Measurements from ENCODE around the gene CELF2. TPM values are rescaled to one million over a fixed set of nuclear protein-coding genes. Genes with fewer than 3 reads are reported as not detected.
"Not testable (repeated sequence)": the region's sequence is repeated elsewhere in the genome, so short reads cannot be mapped to it uniquely, and the experiment has no call there.

CELF2 gene
- total RNA-seq, 4 donors from 2014 or later: 30.0 to 56.6 (median 43.3) TPM

DNA sequence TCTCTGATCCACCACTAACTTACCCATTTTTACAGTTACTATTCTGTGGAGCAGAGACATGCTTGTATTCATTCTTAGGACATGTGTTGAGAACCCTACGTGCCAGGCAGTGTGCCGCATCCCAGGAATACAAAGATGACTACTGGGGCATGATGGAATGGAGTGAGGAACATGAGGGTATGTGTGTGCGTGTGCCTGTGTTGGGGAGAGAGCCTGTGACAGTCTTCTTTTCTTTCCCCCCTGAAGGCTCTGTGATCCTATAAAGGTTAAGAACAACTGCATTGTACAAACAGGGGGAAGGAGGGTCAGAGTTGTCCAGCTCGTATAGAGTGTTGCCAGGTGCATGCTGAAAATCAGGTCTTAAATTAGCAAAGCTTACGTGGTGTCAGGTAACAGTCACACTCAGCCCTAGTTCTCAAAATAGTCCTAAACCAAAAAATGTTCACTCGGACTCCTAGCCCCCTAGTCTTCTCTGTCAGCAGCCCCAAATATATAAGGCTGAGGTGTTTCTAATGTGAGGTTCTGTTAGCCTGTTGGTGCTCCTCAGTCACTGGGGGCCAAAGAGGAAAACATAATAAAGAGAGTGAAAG is 161.9 kb downstream of the CELF2 start:
- H3K27ac ChIP-seq: peak overlapping the region in 1 of 4 donors; percentile 18

DNA sequence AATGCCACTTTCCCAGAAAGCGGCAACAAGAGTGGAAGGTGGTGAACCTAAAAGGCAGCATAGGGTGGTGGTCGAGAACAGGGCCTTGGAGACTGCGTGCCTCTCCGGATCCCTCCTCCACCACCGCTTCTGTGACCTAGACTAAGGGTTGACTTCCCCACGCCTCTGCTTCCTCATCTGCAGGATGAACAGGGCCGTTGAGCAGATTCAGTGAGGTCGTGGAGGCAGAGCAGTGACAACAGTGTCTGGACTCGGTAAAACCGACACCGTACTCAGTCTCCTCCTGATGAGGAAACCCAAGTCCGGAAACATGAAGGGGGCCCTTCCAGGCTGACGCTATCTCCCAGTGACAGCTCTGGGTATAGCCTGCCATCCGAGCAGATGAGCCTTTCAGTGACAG is 162.6 kb downstream of the CELF2 start:
- no peak overlapping the region for H3K27ac ChIP-seq
- no peaks in the 10 kb centered on the region for H3K27me3 ChIP-seq
- intact Hi-C loops (cut with DNase I; ENCODE audit: low total_unique reads) (no loop called here), in situ Hi-C loops (cut with MboI; ENCODE audit: low sequenced_read_pairs in 4 of 4) (no loop called here)
- H3K36me3 ChIP-seq: no peaks in the 10 kb centered on the region
- no peak overlapping the region for H3K4me3 ChIP-seq
- TF ChIP-seq, protein P1, sequence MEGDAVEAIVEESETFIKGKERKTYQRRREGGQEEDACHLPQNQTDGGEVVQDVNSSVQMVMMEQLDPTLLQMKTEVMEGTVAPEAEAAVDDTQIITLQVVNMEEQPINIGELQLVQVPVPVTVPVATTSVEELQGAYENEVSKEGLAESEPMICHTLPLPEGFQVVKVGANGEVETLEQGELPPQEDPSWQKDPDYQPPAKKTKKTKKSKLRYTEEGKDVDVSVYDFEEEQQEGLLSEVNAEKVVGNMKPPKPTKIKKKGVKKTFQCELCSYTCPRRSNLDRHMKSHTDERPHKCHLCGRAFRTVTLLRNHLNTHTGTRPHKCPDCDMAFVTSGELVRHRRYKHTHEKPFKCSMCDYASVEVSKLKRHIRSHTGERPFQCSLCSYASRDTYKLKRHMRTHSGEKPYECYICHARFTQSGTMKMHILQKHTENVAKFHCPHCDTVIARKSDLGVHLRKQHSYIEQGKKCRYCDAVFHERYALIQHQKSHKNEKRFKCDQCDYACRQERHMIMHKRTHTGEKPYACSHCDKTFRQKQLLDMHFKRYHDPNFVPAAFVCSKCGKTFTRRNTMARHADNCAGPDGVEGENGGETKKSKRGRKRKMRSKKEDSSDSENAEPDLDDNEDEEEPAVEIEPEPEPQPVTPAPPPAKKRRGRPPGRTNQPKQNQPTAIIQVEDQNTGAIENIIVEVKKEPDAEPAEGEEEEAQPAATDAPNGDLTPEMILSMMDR (IDR thresholded peaks at IDR 0.05 in 4 of 5, conservative IDR thresholded peaks at IDR 0.05 in 1 of 5): no peak
- no peak for TF ChIP-seq POLR2A (IDR thresholded peaks at IDR 0.05)
- peaks cover 34 to 53% of the 10 kb centered on the region in 2 donors for H3K4me1 ChIP-seq
- no peak for ATAC-seq
- H3K9me3 ChIP-seq: no peaks in the 10 kb centered on the region
- no peak for DNase-seq

More for the DNA sequence above, 161.9 kb downstream of the CELF2 start:
- in situ Hi-C loops (cut with MboI; ENCODE audit: low sequenced_read_pairs in 4 of 4) (no loop called here), intact Hi-C loops (cut with DNase I; ENCODE audit: low total_unique reads) (no loop called here)
- H3K36me3 ChIP-seq: no peaks in the 10 kb centered on the region
- no peak for DNase-seq
- no peaks in the 10 kb centered on the region for H3K27me3 ChIP-seq
- no peak overlapping the region for H3K4me3 ChIP-seq
- TF ChIP-seq, protein P1 (IDR thresholded peaks at IDR 0.05 in 4 of 5, conservative IDR thresholded peaks at IDR 0.05 in 1 of 5): no peak
- TF ChIP-seq POLR2A (IDR thresholded peaks at IDR 0.05): no peak
- peak in 1 of 2 donors; percentile 34 for ATAC-seq
- H3K4me1 ChIP-seq: peaks cover 34 to 53% of the 10 kb centered on the region in 2 donors
- no peaks in the 10 kb centered on the region for H3K9me3 ChIP-seq

DNA sequence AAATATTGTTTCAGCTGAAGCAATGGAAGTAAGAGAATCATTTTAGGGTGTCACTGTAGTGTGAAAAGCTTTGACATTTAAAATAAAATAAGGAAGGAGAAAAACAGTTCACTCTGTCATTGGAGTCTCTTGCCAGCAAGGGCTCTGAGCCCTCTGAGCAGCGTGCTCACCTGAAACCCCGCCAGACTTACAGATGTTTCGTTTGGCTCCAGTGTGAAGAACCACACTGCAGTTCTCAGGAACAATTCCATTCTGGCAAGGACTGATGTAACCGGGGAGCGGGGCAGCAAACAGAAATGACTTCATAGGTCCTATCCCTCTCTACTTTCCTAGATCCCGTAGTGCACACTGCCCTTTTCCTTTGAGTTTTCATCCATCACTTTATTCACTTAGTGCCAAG is 164.3 kb downstream of the CELF2 start:
- H3K4me1 ChIP-seq: peaks cover 34 to 46% of the 10 kb centered on the region in 2 donors
- H3K36me3 ChIP-seq: no peaks in the 10 kb centered on the region
- DNase-seq: peak; percentile 25 to 50
- H3K4me3 ChIP-seq: no peak overlapping the region
- peak overlapping the region in 1 of 4 donors; percentile 15 for H3K27ac ChIP-seq
- TF ChIP-seq, protein P1 (IDR thresholded peaks at IDR 0.05 in 4 of 5, conservative IDR thresholded peaks at IDR 0.05 in 1 of 5): no peak
- TF ChIP-seq POLR2A (IDR thresholded peaks at IDR 0.05): no peak
- no peaks in the 10 kb centered on the region for H3K27me3 ChIP-seq
- no peaks in the 10 kb centered on the region for H3K9me3 ChIP-seq
- in situ Hi-C loops (cut with MboI; ENCODE audit: low sequenced_read_pairs in 4 of 4): no loop called here
- ATAC-seq: peak; percentile 63 to 70
- intact Hi-C loops (cut with DNase I; ENCODE audit: low total_unique reads): no loop called here

DNA sequence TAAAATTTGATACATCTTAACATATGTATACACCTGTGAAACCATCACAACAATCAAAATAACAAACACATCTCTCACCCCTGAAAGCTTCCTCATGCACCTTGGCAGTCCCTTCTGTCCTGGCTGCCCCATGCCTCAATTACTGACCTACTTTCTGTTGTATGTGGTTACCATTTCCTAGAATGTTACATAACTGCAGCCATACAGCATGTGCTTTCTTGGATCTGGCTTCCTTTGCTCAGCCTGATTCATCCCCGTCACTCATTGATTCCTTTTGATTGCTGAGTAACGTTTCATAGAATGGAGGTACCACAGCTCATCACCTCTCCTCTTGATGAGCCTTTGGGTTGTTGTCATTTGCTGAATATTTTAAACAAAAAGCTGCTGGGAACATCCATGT is 165.3 kb downstream of the CELF2 start:
- ATAC-seq (peak in 1 of 2 donors; percentile 53), DNase-seq (no peak)
- TF ChIP-seq, protein P1 (IDR thresholded peaks at IDR 0.05 in 4 of 5, conservative IDR thresholded peaks at IDR 0.05 in 1 of 5): no peak
- no peak for TF ChIP-seq POLR2A (IDR thresholded peaks at IDR 0.05)
- no peaks in the 10 kb centered on the region for H3K27me3 ChIP-seq
- H3K36me3 ChIP-seq: no peaks in the 10 kb centered on the region
- in situ Hi-C loops (cut with MboI; ENCODE audit: low sequenced_read_pairs in 4 of 4): no loop called here
- no peak overlapping the region for H3K4me3 ChIP-seq
- intact Hi-C loops (cut with DNase I; ENCODE audit: low total_unique reads): no loop called here
- peak overlapping the region in 1 of 4 donors; percentile 15 for H3K27ac ChIP-seq
- peaks cover 29 to 37% of the 10 kb centered on the region in 2 donors for H3K4me1 ChIP-seq
- H3K9me3 ChIP-seq: no peaks in the 10 kb centered on the region

DNA sequence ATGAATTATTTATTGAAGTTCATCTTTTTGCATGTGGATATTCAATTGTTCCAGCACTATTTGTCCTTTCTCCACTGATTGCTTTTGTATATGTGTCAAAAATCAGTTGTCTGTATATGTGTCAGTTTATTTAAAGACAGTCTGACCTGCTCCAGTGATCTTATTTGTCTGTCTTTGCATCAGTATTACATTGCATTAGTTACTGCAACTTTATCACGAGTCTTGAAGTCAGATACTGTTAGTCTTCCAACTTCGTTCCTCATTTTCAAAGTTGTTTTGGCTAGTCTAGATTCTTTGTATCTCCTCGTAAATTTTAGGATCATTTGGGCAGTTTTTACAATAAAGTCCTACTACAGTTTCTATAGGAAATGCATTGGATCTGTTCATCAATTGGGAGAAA is 166.4 kb downstream of the CELF2 start:
- Histone ChIP-seq H3K4me1 (peaks cover 27 to 30% of the 10 kb centered on the region in 2 donors), H3K27ac (no peak overlapping the region), H3K4me3 (no peak overlapping the region), H3K36me3 (no peaks in the 10 kb centered on the region), H3K27me3 (no peaks in the 10 kb centered on the region), H3K9me3 (no peaks in the 10 kb centered on the region)
- ATAC-seq: no peak
- in situ Hi-C loops (cut with MboI; ENCODE audit: low sequenced_read_pairs in 4 of 4): no loop called here
- intact Hi-C loops (cut with DNase I; ENCODE audit: low total_unique reads): no loop called here
- TF ChIP-seq POLR2A (IDR thresholded peaks at IDR 0.05): no peak
- TF ChIP-seq, protein P1 (IDR thresholded peaks at IDR 0.05 in 4 of 5, conservative IDR thresholded peaks at IDR 0.05 in 1 of 5): no peak
- no peak for DNase-seq

DNA sequence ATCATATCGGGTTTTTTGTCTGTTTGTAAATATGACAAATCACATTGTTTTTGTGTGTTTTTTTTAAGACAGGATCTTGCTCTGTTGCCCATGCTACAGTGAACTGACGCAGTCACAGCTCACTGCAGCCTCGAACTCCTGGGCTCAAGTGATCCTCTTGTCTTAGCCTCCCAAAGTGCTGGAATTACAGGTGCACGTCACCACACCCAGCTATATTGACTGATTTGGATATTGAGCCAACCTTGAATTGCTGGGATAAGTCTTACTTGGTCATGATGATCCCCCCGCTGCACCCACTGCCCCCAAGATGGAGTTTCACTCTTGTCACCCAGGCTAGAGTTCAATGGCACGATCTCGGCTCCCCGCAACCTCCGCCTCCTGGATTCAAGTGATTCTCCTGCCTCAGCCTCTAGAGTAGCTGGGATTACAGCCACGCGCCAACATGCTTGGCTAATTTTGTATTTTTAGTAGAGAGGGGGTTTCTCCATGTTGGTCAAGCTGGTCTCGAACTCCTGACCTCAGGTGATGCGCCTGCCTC is 167.5 kb downstream of the CELF2 start:
- H3K27me3 ChIP-seq; ATAC-seq; H3K9me3 ChIP-seq; H3K36me3 ChIP-seq; DNase-seq; H3K4me3 ChIP-seq; in situ Hi-C loops (cut with MboI; ENCODE audit: low sequenced_read_pairs in 4 of 4); H3K27ac ChIP-seq; intact Hi-C loops (cut with DNase I; ENCODE audit: low total_unique reads): not testable (repeated sequence)
- H3K4me1 ChIP-seq: peaks cover 24 to 34% of the 10 kb centered on the region in 2 donors
